K562 (cell line): ENCODE results near the gene PIGB. TPM values are rescaled to one million over a fixed set of nuclear protein-coding genes. Genes with fewer than 3 reads are reported as not detected.

Source experiments
- CBX2 ChIP-seq: fragments of 200-600 bp; sonication (generic); IDR thresholded peaks from one replicate; pipeline ENCODE4 v1.6.1; 2012; ENCODE audit warnings: mild to moderate bottlenecking, low read length, inconsistent platforms; ENCODE audit not compliant: insufficient read depth, poor library complexity, severe bottlenecking
- ELK3 ChIP-seq: fragments of 450-650 bp; formaldehyde crosslinking; IDR thresholded peaks from 2 replicates; pipeline ENCODE4 v1.4.0; 2020; ENCODE audit warnings: mild to moderate bottlenecking
- FOXM1 ChIP-seq, 2 experiments: fragments of 450-650 bp in 1 of 2; sonication (generic) in 1 of 2; formaldehyde crosslinking in 1 of 2; IDR thresholded peaks; 2 replicates each; pipeline versions ENCODE4 v1.6.1 to v1.9.0; 2017 to 2022; ENCODE audit warnings: low read depth in 2 of 2, mild to moderate bottlenecking in 2 of 2, missing genetic modification reagents in 1 of 2, moderate library complexity in 1 of 2
- HDAC6 ChIP-seq: IDR thresholded peaks from 2 replicates; pipeline ENCODE4 v1.6.1; 2012; ENCODE audit warnings: low read depth, mild to moderate bottlenecking, control low read depth, inconsistent platforms, low read length, moderate library complexity
- HMGN3 ChIP-seq: IDR thresholded peaks from 2 replicates; pipeline ENCODE4 v1.6.1; 2011; ENCODE audit warnings: borderline replicate concordance, low read depth, mild to moderate bottlenecking, mixed read lengths, low read length; ENCODE audit not compliant: insufficient read length; ENCODE audit errors: extremely low read depth
- ILK ChIP-seq: fragments of 450-650 bp; IDR thresholded peaks from 2 replicates; pipeline ENCODE4 v1.6.1; 2016; ENCODE audit warnings: missing genetic modification characterization, low read depth, mild to moderate bottlenecking, missing compliant biosample characterization, moderate library complexity, borderline replicate concordance
- IRF2 ChIP-seq: sonication (generic); formaldehyde crosslinking; IDR thresholded peaks from 2 replicates; pipeline ENCODE4 v1.8.1; 2022; ENCODE audit warnings: mild to moderate bottlenecking, missing genetic modification reagents
- MBD2 ChIP-seq: sonication (generic); IDR thresholded peaks from 2 replicates; pipeline ENCODE4 v1.6.1; 2016; ENCODE audit warnings: low read depth, borderline replicate concordance
- NCOA1 ChIP-seq: fragments of 450-650 bp; IDR thresholded peaks from 2 replicates; pipeline ENCODE4 v1.6.1; 2016; ENCODE audit warnings: low read depth
- NCOA4 ChIP-seq: fragments of 450-650 bp; IDR thresholded peaks from 2 replicates; pipeline ENCODE4 v1.6.1; 2018; ENCODE audit warnings: mild to moderate bottlenecking; ENCODE audit not compliant: partially characterized antibody
- PHF8 ChIP-seq: fragments of 200-600 bp; sonication (generic); IDR thresholded peaks from 2 replicates; pipeline ENCODE4 v1.6.1; 2012; ENCODE audit warnings: mixed run types, mild to moderate bottlenecking, inconsistent platforms, low read length, moderate library complexity, borderline replicate concordance
- RBBP5 ChIP-seq: fragments of 200-600 bp; sonication (generic); IDR thresholded peaks from 2 replicates; pipeline ENCODE4 v1.6.1; 2012; ENCODE audit warnings: borderline replicate concordance, mild to moderate bottlenecking, low read length, control low read depth, inconsistent platforms; ENCODE audit not compliant: insufficient read depth, poor library complexity, severe bottlenecking
- SNRNP70 ChIP-seq: fragments of 200-400 bp; formaldehyde crosslinking; optimal IDR thresholded peaks from 2 replicates; pipeline ENCODE3; 2017; ENCODE audit warnings: low read depth, low read length
- SRSF3 ChIP-seq: fragments of 200-400 bp; formaldehyde crosslinking; IDR thresholded peaks from 2 replicates; pipeline ENCODE4 v1.6.1; 2016; ENCODE audit warnings: mild to moderate bottlenecking, low read length, moderate library complexity; ENCODE audit not compliant: insufficient read depth
- SRSF9 ChIP-seq: fragments of 200-400 bp; formaldehyde crosslinking; IDR thresholded peaks from 2 replicates; pipeline ENCODE4 v1.6.1; 2017; ENCODE audit warnings: low read depth, low read length, borderline replicate concordance
- TFAP4 ChIP-seq: sonication (generic); formaldehyde crosslinking; IDR thresholded peaks from 2 replicates; pipeline ENCODE4 v1.8.0; 2022; ENCODE audit warnings: missing genetic modification reagents, mild to moderate bottlenecking, moderate library complexity, borderline replicate concordance
- WHSC1 ChIP-seq: IDR thresholded peaks from one replicate; pipeline ENCODE4 v1.6.1; 2012; ENCODE audit warnings: low read length, control low read depth, inconsistent platforms
- ZFP1 ChIP-seq: fragments of 450-650 bp; formaldehyde crosslinking; IDR thresholded peaks from 2 replicates; pipeline ENCODE4 v1.4.0; 2020; ENCODE audit warnings: mild to moderate bottlenecking, mixed read lengths
- ZKSCAN3 ChIP-seq: fragments of 250-450 bp; sonication (Bioruptor Pico); IDR thresholded peaks from 2 replicates; pipeline ENCODE4 v1.4.0; 2020
- ZNF224 ChIP-seq: sonication (generic); formaldehyde crosslinking; IDR thresholded peaks from 2 replicates; pipeline ENCODE4 v1.8.0; 2022; ENCODE audit warnings: mild to moderate bottlenecking, missing genetic modification reagents
- ZNF584 ChIP-seq: fragments of 200-800 bp; sonication (Bioruptor generic); IDR thresholded peaks from 2 replicates; pipeline ENCODE4 v1.6.1; 2016; ENCODE audit warnings: low read depth, mild to moderate bottlenecking, missing genetic modification characterization, missing compliant biosample characterization
- polyA plus RNA-seq, 8 experiments: library from polyadenylated mRNA; depleted of rRNA in 4 of 8; stranded (reverse) in 5 of 8; unstranded in 3 of 8; fragments of >200 nt; fragmentation: Nextera tagmentation in 2 of 8; fragmentation: Illumina TruSeq in 1 of 8; extraction: Ambion mirVana in 2 of 8; extraction: Trizol in 1 of 8; gene quantifications; 2 replicates each; pipeline versions ENCODE4 v1.2.1 to v1.2.3, GENCODE V29; 2011 to 2014; ENCODE audit warnings: inconsistent platforms in 1 of 8, missing spikeins in 1 of 8
- total RNA-seq, 7 experiments: library from RNA; depleted of rRNA in 6 of 7; stranded (reverse); fragments of >200 nt in 6 of 7; fragmentation: Illumina TruSeq in 2 of 7; extraction: Trizol in 2 of 7; gene quantifications; 2 replicates each; pipeline versions ENCODE4 v1.2.1 to v1.2.3, GENCODE V29; 2011 to 2021; ENCODE audit warnings: low replicate concordance in 1 of 7
- TF ChIP-seq, protein P1 (sequence below): fragments of 200-800 bp; sonication (Bioruptor generic); IDR thresholded peaks from 2 replicates; pipeline ENCODE4 v1.6.1; 2017; ENCODE audit warnings: missing genetic modification characterization, missing compliant biosample characterization
- TF ChIP-seq, protein P2 (sequence below): IDR thresholded peaks from 2 replicates; pipeline ENCODE4 v1.6.1; 2016; ENCODE audit warnings: missing genetic modification characterization, missing compliant biosample characterization

Gene PIGB
- total and polyA plus RNA-seq, 9 of the 15 experiments (the other 6 are each of a cell fraction or from before 2014, with no cell fraction given) = 9.9 to 32.3 (median 18.2) TPM

DNA sequence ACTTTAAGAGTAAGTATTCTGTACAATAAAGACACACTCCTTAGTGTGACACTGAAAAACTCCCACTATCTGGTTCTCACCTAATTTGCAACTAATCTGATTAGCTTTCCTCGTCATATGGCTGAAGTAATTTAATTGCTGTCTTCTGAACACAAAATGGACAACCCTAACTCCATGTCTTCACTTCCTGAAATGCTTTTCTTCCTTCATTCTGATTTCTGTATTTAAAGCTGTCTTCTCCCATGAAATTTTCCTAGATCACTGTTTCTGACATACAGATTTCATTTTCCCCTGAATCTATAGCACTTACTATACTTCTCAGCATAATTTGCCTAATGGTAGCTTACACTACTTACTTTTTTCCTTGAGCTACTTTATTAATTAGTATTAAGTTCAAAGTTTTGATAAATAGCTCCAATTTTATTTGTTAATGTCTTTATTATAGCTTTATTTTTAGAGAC is 82.8 kb downstream of the PIGB start (continued):
- TF ChIP-seq, protein P1, sequence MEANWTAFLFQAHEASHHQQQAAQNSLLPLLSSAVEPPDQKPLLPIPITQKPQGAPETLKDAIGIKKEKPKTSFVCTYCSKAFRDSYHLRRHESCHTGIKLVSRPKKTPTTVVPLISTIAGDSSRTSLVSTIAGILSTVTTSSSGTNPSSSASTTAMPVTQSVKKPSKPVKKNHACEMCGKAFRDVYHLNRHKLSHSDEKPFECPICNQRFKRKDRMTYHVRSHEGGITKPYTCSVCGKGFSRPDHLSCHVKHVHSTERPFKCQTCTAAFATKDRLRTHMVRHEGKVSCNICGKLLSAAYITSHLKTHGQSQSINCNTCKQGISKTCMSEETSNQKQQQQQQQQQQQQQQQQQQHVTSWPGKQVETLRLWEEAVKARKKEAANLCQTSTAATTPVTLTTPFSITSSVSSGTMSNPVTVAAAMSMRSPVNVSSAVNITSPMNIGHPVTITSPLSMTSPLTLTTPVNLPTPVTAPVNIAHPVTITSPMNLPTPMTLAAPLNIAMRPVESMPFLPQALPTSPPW (CRISPR knock-in tag) = 0 out of 2 replicates have a peak, but pooled peaks have one; percentile 29
- TF ChIP-seq SNRNP70 (no peak), TFAP4 (CRISPR knock-in tag) (no peak), IRF2 (CRISPR knock-in tag) (no peak), NCOA4 (no peak), SRSF3 (no peak), FOXM1 (IDR thresholded peaks at IDR 0.05; ENCODE audit: low read depth) (no peak), FOXM1 (CRISPR knock-in tag; IDR thresholded peaks at IDR 0.05; ENCODE audit: low read depth) (no peak), ZKSCAN3 (no peak), NCOA1 (no peak), ZFP1 (CRISPR knock-in tag) (peak; percentile 64; the same call in 1 of the 2 replicates), RBBP5 (no peak), ELK3 (0 out of 2 replicates have a peak, but pooled peaks have one; percentile 80), PHF8 (no peak), CBX2 (no peak), HMGN3 (no peak), ZNF224 (no peak), ZNF584 (CRISPR knock-in tag) (peak; percentile 95), ILK (tag) (0 out of 2 replicates have a peak, but pooled peaks have one; percentile 39), MBD2 (no peak), HDAC6 (no peak), SRSF9 (no peak), WHSC1 (no peak)
- TF ChIP-seq, protein P2, sequence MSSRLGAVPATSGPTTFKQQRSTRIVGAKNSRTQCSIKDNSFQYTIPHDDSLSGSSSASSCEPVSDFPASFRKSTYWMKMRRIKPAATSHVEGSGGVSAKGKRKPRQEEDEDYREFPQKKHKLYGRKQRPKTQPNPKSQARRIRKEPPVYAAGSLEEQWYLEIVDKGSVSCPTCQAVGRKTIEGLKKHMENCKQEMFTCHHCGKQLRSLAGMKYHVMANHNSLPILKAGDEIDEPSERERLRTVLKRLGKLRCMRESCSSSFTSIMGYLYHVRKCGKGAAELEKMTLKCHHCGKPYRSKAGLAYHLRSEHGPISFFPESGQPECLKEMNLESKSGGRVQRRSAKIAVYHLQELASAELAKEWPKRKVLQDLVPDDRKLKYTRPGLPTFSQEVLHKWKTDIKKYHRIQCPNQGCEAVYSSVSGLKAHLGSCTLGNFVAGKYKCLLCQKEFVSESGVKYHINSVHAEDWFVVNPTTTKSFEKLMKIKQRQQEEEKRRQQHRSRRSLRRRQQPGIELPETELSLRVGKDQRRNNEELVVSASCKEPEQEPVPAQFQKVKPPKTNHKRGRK (tag) = no peak
